Ishikawa (cell line): ENCODE data around the gene HEATR9.

Experiments used
- CEBPB ChIP-seq: IDR thresholded peaks from 2 replicates; pipeline ENCODE4 v1.6.1; 2012
- CREB1 ChIP-seq: IDR thresholded peaks from 2 replicates; pipeline ENCODE4 v1.6.1; 2012; ENCODE audit warnings: low read depth
- EGR1 ChIP-seq: IDR thresholded peaks from 2 replicates; pipeline ENCODE4 v1.6.1; 2012
- EP300 ChIP-seq: IDR thresholded peaks from 2 replicates; pipeline ENCODE4 v1.6.1; 2012; ENCODE audit warnings: borderline replicate concordance
- FOXM1 ChIP-seq: IDR thresholded peaks from 2 replicates; pipeline ENCODE4 v1.6.1; 2012; ENCODE audit warnings: low read depth, borderline replicate concordance
- MAX ChIP-seq: IDR thresholded peaks from 2 replicates; pipeline ENCODE4 v1.6.1; 2012
- NFIC ChIP-seq: IDR thresholded peaks from 2 replicates; pipeline ENCODE4 v1.6.1; 2012
- RAD21 ChIP-seq: IDR thresholded peaks from 2 replicates; pipeline ENCODE4 v1.6.1; 2012; ENCODE audit warnings: low read depth
- REST ChIP-seq: IDR thresholded peaks from 2 replicates; pipeline ENCODE4 v1.6.1; 2012; ENCODE audit warnings: low read depth, mild to moderate bottlenecking
- TAF1 ChIP-seq: IDR thresholded peaks from 2 replicates; pipeline ENCODE4 v1.6.1; 2012; ENCODE audit warnings: low read depth, mild to moderate bottlenecking
- TCF12 ChIP-seq: IDR thresholded peaks from 2 replicates; pipeline ENCODE4 v1.6.1; 2012; ENCODE audit warnings: low read depth
- TEAD4 ChIP-seq: IDR thresholded peaks from 2 replicates; pipeline ENCODE4 v1.6.1; 2012
- USF1 ChIP-seq: IDR thresholded peaks from 2 replicates; pipeline ENCODE4 v1.6.1; 2012
- YY1 ChIP-seq: IDR thresholded peaks from 2 replicates; pipeline ENCODE4 v1.6.1; 2012; ENCODE audit warnings: low read depth
- ZBTB7A ChIP-seq: IDR thresholded peaks from 2 replicates; pipeline ENCODE4 v1.6.1; 2012; ENCODE audit warnings: low read depth

HEATR9 gene

GRCh38 chr17:35807371-35808144 lies 61.1 kb downstream of the HEATR9 start:
- TF ChIP-seq EP300 (no peak), MAX (no peak), TEAD4 (no peak), NFIC (no peak), CEBPB (no peak), ZBTB7A (no peak), CREB1 (no peak), RAD21 (no peak), REST (no peak), EGR1 (no peak), TAF1 (no peak), YY1 (no peak), USF1 (no peak), FOXM1 (no peak), TCF12 (no peak)
